ENCODE results near the gene NDUFV1.

DNA sequence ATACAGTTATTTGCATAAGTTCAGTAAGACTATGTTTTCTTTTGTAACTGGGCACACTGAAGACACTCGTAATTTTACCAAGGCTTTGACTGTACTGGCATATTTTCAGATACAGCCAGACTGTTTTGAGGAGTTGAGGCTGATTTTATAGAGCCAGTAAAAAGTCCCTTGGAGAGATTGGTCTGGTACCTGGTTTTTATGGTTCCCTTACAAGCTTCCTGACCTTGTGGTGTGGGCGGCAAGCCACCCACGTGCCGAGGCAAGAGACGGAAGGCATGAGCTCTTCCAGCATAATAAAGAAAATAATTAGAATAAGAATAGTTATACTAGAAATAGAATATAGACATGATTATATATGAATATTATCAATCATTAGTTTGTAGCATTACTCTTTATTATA lies 34.4 kb upstream of the NDUFV1 start:
- TF ChIP-seq HNF4A (conservative IDR thresholded peaks at IDR 0.05) (no peak), GABPA (IDR thresholded peaks at IDR 0.05 in 1 of 2, conservative IDR thresholded peaks at IDR 0.05 in 1 of 2) (no peak), EGR1 (IDR thresholded peaks at IDR 0.05; ENCODE audit: low read depth in 2 of 2) (no peak), HNF4G (IDR thresholded peaks at IDR 0.05) (no peak), YY1 (IDR thresholded peaks at IDR 0.05) (no peak)
- TF ChIP-seq, protein P1, sequence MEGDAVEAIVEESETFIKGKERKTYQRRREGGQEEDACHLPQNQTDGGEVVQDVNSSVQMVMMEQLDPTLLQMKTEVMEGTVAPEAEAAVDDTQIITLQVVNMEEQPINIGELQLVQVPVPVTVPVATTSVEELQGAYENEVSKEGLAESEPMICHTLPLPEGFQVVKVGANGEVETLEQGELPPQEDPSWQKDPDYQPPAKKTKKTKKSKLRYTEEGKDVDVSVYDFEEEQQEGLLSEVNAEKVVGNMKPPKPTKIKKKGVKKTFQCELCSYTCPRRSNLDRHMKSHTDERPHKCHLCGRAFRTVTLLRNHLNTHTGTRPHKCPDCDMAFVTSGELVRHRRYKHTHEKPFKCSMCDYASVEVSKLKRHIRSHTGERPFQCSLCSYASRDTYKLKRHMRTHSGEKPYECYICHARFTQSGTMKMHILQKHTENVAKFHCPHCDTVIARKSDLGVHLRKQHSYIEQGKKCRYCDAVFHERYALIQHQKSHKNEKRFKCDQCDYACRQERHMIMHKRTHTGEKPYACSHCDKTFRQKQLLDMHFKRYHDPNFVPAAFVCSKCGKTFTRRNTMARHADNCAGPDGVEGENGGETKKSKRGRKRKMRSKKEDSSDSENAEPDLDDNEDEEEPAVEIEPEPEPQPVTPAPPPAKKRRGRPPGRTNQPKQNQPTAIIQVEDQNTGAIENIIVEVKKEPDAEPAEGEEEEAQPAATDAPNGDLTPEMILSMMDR (IDR thresholded peaks at IDR 0.05; ENCODE audit: low read depth, low read length, missing input control): no peak
- TF ChIP-seq, protein P2, sequence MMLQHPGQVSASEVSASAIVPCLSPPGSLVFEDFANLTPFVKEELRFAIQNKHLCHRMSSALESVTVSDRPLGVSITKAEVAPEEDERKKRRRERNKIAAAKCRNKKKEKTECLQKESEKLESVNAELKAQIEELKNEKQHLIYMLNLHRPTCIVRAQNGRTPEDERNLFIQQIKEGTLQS (IDR thresholded peaks at IDR 0.05): no peak
- TF ChIP-seq, protein P3, sequence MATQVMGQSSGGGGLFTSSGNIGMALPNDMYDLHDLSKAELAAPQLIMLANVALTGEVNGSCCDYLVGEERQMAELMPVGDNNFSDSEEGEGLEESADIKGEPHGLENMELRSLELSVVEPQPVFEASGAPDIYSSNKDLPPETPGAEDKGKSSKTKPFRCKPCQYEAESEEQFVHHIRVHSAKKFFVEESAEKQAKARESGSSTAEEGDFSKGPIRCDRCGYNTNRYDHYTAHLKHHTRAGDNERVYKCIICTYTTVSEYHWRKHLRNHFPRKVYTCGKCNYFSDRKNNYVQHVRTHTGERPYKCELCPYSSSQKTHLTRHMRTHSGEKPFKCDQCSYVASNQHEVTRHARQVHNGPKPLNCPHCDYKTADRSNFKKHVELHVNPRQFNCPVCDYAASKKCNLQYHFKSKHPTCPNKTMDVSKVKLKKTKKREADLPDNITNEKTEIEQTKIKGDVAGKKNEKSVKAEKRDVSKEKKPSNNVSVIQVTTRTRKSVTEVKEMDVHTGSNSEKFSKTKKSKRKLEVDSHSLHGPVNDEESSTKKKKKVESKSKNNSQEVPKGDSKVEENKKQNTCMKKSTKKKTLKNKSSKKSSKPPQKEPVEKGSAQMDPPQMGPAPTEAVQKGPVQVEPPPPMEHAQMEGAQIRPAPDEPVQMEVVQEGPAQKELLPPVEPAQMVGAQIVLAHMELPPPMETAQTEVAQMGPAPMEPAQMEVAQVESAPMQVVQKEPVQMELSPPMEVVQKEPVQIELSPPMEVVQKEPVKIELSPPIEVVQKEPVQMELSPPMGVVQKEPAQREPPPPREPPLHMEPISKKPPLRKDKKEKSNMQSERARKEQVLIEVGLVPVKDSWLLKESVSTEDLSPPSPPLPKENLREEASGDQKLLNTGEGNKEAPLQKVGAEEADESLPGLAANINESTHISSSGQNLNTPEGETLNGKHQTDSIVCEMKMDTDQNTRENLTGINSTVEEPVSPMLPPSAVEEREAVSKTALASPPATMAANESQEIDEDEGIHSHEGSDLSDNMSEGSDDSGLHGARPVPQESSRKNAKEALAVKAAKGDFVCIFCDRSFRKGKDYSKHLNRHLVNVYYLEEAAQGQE (IDR thresholded peaks at IDR 0.05): no peak

All from liver (tissue), 3 donors.